ENCODE data around the gene OTOF.

- TF ChIP-seq POLR2A (IDR thresholded peaks at IDR 0.05), result no peak
- no peak for TF ChIP-seq CTCF (IDR thresholded peaks at IDR 0.05)
These were observed 47.1 kb downstream of the OTOF start for GRCh38 chr2:26430826-26431225.

Data from uterus (tissue), 2 donors.